ENCODE results near the gene RALGDS. TPM values are rescaled to one million over a fixed set of nuclear protein-coding genes. Genes with fewer than 3 reads are reported as not detected.
A peak's percentile ranks its signal among the peaks of the same experiment; 100 is the strongest.

Gene RALGDS
- total and polyA plus RNA-seq, 11 donors, result 17.8 to 70.1 (median 25.8) TPM

DNA sequence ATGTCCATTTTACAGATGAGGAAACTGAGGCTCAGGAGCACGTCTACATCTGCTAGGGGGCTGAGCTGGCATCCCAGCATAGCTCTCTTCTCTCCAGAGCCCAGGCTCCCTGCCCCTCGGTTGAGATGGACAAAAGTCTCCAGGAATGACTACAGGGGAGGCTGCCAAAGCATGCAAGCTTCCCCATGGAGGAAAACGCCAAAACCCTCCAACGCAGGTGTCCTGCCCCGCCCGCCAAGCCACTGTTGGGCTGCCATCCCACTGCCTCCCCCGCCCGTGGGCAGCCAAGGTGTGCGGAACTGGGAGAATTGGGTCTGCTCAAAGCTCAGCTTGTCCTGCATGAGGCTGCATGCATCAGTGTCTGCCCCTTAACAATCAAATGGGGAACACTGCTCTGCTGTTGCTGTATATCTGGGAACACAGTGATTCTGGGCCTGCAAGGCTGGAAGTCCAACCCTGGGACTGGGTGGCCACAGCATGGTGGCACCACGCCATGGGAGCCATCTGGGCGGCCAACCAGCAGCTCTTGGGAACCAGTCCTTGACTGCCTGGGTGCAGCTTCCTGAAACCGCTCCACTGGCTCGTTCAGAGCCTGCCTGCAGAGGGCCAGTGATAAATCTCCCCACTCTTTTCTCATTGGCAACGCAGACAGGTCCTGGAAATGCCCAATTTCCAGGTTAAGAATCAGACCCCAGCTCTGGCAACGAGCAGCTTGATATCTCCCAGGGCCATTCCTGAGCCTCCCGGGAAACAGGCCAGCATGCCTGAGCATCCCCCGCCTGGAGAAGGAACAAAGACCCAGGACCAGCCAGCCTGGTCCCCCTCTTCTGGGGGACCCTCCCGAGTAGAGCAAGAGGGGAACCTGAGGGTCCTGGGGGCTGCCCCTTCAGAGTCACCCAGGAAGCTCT, 3.5 kb downstream of the RALGDS start:
- ATAC-seq (no peak), DNase-seq (peak; percentile 61 to 82 (median 67))
- WGBS, 4 donors, result 53 to 70% (median 61%) methylated on average over 11 to 18 of the region's 18 CpGs
- peak overlapping the region in 11 of 12 donors; percentile 11 to 97 (median 77) for H3K27ac ChIP-seq
- no peak overlapping the region for H3K4me3 ChIP-seq
- H3K36me3 ChIP-seq, result peaks cover 0 to 7% (median 0%) of the 10 kb centered on the region in 9 donors
- no peaks in the 10 kb centered on the region for H3K9me3 ChIP-seq
- no peaks in the 10 kb centered on the region for H3K27me3 ChIP-seq
- intact Hi-C loops (cut with DNase I), result loop anchor here in 1 of 10 donors (2.0 kb wide), 1 partner anchor 17 kb away; no protein-coding TSS in a partner anchor
- peaks cover 35 to 97% (median 93%) of the 10 kb centered on the region in 12 donors for H3K4me1 ChIP-seq
- TF ChIP-seq, protein P1, sequence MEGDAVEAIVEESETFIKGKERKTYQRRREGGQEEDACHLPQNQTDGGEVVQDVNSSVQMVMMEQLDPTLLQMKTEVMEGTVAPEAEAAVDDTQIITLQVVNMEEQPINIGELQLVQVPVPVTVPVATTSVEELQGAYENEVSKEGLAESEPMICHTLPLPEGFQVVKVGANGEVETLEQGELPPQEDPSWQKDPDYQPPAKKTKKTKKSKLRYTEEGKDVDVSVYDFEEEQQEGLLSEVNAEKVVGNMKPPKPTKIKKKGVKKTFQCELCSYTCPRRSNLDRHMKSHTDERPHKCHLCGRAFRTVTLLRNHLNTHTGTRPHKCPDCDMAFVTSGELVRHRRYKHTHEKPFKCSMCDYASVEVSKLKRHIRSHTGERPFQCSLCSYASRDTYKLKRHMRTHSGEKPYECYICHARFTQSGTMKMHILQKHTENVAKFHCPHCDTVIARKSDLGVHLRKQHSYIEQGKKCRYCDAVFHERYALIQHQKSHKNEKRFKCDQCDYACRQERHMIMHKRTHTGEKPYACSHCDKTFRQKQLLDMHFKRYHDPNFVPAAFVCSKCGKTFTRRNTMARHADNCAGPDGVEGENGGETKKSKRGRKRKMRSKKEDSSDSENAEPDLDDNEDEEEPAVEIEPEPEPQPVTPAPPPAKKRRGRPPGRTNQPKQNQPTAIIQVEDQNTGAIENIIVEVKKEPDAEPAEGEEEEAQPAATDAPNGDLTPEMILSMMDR (IDR thresholded peaks at IDR 0.05), result no peak
- TF ChIP-seq POLR2A (IDR thresholded peaks at IDR 0.05), result no peak

DNA sequence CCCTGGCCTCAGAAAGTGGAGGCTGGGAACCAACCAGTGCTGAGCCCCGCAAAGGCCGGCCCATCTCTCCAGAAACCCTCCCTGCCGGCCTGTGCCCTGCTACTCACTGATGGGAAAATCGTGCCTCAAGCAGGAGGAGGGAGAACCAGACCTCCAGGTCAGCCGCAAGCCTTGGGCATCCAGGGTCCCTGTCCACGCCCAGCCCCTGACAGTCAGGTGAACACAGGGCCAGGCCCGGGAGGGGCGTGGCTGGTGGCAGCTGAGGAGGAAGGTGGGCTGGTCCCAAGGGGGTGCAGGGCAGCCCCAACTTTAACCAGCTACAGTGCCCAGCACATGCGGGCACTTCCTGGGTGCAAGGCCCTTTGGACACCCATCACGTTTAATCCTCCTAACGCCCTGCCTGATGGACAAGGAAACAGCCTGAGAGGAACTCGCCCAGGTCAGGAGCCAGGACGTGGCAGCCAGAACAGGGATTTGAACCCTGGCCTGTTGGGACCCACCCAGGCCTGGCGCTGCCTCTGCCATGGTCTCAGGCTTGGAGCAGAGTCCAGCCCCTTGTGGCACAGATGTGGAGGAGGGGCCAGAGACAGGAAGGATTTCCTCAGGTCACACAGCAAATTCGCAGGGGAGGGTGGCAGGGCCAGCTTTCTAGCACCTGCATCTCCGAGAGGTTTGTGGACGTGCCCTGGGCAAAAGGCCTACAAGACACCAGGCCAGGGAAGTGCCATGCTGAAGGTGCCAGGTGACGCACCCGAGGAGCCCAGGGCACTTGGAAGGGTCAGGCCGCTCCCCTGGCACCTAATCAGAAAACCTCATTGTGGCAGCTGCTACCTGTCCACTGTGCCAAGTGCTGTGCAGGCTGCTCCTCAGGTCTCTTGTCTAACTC, 4.5 kb downstream of the RALGDS start:
- peaks cover 35 to 96% (median 89%) of the 10 kb centered on the region in 12 donors for H3K4me1 ChIP-seq
- peaks cover 0 to 12% (median under 1%) of the 10 kb centered on the region in 9 donors for H3K36me3 ChIP-seq
- TF ChIP-seq POLR2A (IDR thresholded peaks at IDR 0.05), result no peak
- TF ChIP-seq, protein P1 (IDR thresholded peaks at IDR 0.05), result no peak
- 69 to 80% (median 75%) methylated on average over 10 to 20 of the region's 20 CpGs for WGBS, 4 donors
- intact Hi-C loops (cut with DNase I), result loop anchor here in 1 of 10 donors (2.0 kb wide), 1 partner anchor 18 kb away; no protein-coding TSS in a partner anchor
- H3K4me3 ChIP-seq, result no peak overlapping the region
- H3K27me3 ChIP-seq, result no peaks in the 10 kb centered on the region
- H3K27ac ChIP-seq, result peak overlapping the region in 10 of 12 donors; percentile 20 to 97 (median 80)
- H3K9me3 ChIP-seq, result no peaks in the 10 kb centered on the region
- ATAC-seq, result no peak
- DNase-seq, result peak in 3 of 5 donors; percentile 25 to 66 (median 36)

DNA sequence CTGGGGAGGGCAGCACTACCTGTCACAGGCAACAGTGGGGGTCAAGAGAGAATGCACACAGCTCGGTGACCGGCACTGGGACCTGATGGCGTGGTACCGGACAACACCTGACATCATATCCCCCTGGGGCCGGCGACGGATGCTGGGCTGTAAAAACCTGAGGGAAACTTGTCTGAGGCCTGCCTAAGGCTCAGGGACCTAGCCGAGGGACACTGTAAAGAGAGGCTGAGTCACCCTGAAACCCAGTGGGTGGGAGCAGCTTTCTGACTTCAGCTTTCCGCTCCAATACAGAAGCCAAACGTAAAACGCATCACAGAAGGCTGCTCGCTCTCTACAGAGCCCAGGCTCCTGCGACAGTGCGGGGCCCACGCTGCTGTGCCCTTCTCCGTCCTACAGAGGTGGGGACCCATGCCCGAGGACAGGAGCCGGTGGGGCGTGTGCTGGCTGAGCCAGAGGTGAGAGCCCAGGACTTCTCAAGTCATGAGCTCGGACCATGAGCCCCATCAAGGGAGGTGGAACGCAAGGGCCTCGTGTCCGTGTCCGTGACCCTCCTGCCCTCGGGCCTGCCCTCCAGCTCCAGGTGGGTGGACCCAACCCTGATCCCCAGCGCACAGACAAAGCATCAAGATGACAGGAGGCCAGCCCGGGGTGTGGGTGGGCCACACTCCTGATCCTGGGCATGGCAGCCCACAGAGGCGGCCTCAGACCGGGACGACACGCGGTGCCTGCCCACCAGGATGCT, 5.3 kb downstream of the RALGDS start:
- 75 to 83% (median 80%) methylated on average over 23 to 32 of the region's 32 CpGs for WGBS, 4 donors
- no peaks in the 10 kb centered on the region for H3K9me3 ChIP-seq
- H3K27me3 ChIP-seq, result no peaks in the 10 kb centered on the region
- TF ChIP-seq, protein P1 (IDR thresholded peaks at IDR 0.05), result no peak
- intact Hi-C loops (cut with DNase I), result loop anchor here in 1 of 10 donors (2.0 kb wide), 1 partner anchor 19 kb away; no protein-coding TSS in a partner anchor
- H3K4me3 ChIP-seq, result peak overlapping the region in 1 of 12 donors; percentile 3
- peaks cover 35 to 91% (median 85%) of the 10 kb centered on the region in 12 donors for H3K4me1 ChIP-seq
- H3K27ac ChIP-seq, result peak overlapping the region in 11 of 12 donors; percentile 67 to 93 (median 81)
- DNase-seq (peak in 3 of 5 donors; percentile 28 to 61 (median 30)), ATAC-seq (no peak)
- peaks cover 0 to 20% (median 9%) of the 10 kb centered on the region in 9 donors for H3K36me3 ChIP-seq
